HCT116 (cell line): ENCODE measurements around the gene WDPCP. TPM values are rescaled to one million over a fixed set of nuclear protein-coding genes. Genes with fewer than 3 reads are reported as not detected.
"Not testable (repeated sequence)": the region's sequence is repeated elsewhere in the genome, so short reads cannot be mapped to it uniquely, and the experiment has no call there.

Experiments used
- ATAC-seq: fragments of 200-7000 bp; cut with Tn5 transposase; 2 replicates; pipeline ENCODE4 v1.9.1; 2020; ENCODE audit warnings: mild to moderate bottlenecking, moderate library complexity
- BruUV-seq: library from RNA; stranded (reverse); fragments of 400-500 nt; replicated peaks from 2 replicates; lab custom pipeline; 2021; lab: Mats Ljungman, UMichigan
- CTCF ChIA-PET: fragments of 300-600 bp; sonication (Branson Sonifier 250); formaldehyde crosslinking; loops from one replicate; lab custom pipeline; 2021; ENCODE audit warnings: antibody characterized with exemption; lab: Charles Lee
- POLR2A ChIA-PET: fragments of 300-600, 350-600 bp; sonication (Branson Sonifier 250); formaldehyde crosslinking; loops from one replicate; lab custom pipeline; 2021; ENCODE audit warnings: antibody characterized with exemption; lab: Charles Lee
- RAD21 ChIA-PET, 2 experiments: fragments of 300-600 bp; sonication (Branson Sonifier 250); formaldehyde crosslinking; loops; one replicate each; lab custom pipeline; 2023; ENCODE audit warnings: low total read pairs in 2 of 2; ENCODE audit not compliant: uncharacterized antibody in 2 of 2, unreplicated experiment in 2 of 2, low non-redundant PET in 1 of 2; lab: Charles Lee
- DNase-seq: peaks from one replicate; pipeline ENCODE4 v3.0.0-alpha.2; 2010; ENCODE audit warnings: low read depth, low spot score
- H2AFZ ChIP-seq: fragments of 200-600 bp; shearing (Covaris generic), sonication (generic); 2 replicates; pipeline ENCODE4 v1.6.1; 2017; ENCODE audit warnings: low read depth, mixed run types, mixed read lengths, antibody characterized with exemption, low read length; ENCODE audit not compliant: poor library complexity, severe bottlenecking
- H3K27ac ChIP-seq: 2 replicates; pipeline ENCODE4 v1.5.1; 2012; ENCODE audit warnings: low read depth, low read length
- H3K27me3 ChIP-seq: fragments of 200-600 bp; sonication (generic); 2 replicates; pipeline ENCODE4 v1.6.1; 2016; ENCODE audit warnings: mixed run types, low read length, mixed read lengths; ENCODE audit not compliant: insufficient read depth
- H3K36me3 ChIP-seq, 2 experiments: fragments of 200-500 bp in 1 of 2; fragments of 200-600 bp in 1 of 2; sonication (Bioruptor generic) in 1 of 2; sonication (generic) in 1 of 2; 2 replicates each; pipeline versions ENCODE4 v1.5.1 to v1.6.1; 2014 to 2016; ENCODE audit warnings: low read length in 2 of 2, inconsistent platforms in 1 of 2, mixed read lengths in 1 of 2, mixed run types in 1 of 2; ENCODE audit not compliant: insufficient read depth in 2 of 2, control insufficient read depth in 1 of 2
- H3K4me1 ChIP-seq, 2 experiments: fragments of 200-600 bp in 1 of 2; sonication (generic) in 1 of 2; 2 replicates each; pipeline versions ENCODE4 v1.5.1 to v1.6.1; 2012 to 2017; ENCODE audit warnings: low read length in 2 of 2, inconsistent platforms in 1 of 2, mild to moderate bottlenecking in 1 of 2, mixed read lengths in 1 of 2, mixed run types in 1 of 2, moderate library complexity in 1 of 2; ENCODE audit not compliant: insufficient read depth in 2 of 2, control insufficient read depth in 1 of 2
- H3K4me2 ChIP-seq: fragments of 200-600 bp; sonication (generic); 2 replicates; pipeline ENCODE4 v1.6.1; 2017; ENCODE audit warnings: mixed run types, low read length, mixed read lengths
- H3K4me3 ChIP-seq, 2 experiments: fragments of 200-600 bp in 1 of 2; sonication (generic) in 1 of 2; replicated peaks in 1 of 2; 2 replicates each; pipeline ENCODE4 v1.5.1; 2011 to 2016; ENCODE audit warnings: low read length in 2 of 2, control low read depth in 1 of 2, low read depth in 1 of 2, mild to moderate bottlenecking in 1 of 2, mixed read lengths in 1 of 2, mixed run types in 1 of 2
- H3K79me2 ChIP-seq: fragments of 200-600 bp; sonication (generic); 2 replicates; pipeline ENCODE4 v1.6.1; 2017; ENCODE audit warnings: mild to moderate bottlenecking, mixed run types, low read length, moderate library complexity, mixed read lengths; ENCODE audit not compliant: insufficient read depth
- H3K9ac ChIP-seq: fragments of 200-600 bp; sonication (generic); 2 replicates; pipeline ENCODE4 v1.6.1; 2016; ENCODE audit warnings: low read length, mixed read lengths
- H3K9me2 ChIP-seq: fragments of 200-600 bp; sonication (generic), shearing (Covaris generic); 2 replicates; pipeline ENCODE4 v1.6.1; 2017; ENCODE audit warnings: mixed run types, mild to moderate bottlenecking, moderate library complexity; ENCODE audit not compliant: insufficient read depth
- H3K9me3 ChIP-seq, 2 experiments: fragments of 200-500 bp in 1 of 2; fragments of 200-600 bp in 1 of 2; sonication (Bioruptor generic) in 1 of 2; sonication (generic) in 1 of 2; 2 replicates each; pipeline ENCODE4 v1.6.1; 2014 to 2017; ENCODE audit warnings: low read length in 2 of 2, mixed read lengths in 2 of 2, inconsistent platforms in 1 of 2, low read depth in 1 of 2, mild to moderate bottlenecking in 1 of 2, mixed run types in 1 of 2, moderate library complexity in 1 of 2; ENCODE audit not compliant: control insufficient read depth in 1 of 2, insufficient read depth in 1 of 2
- H4K20me1 ChIP-seq: fragments of 200-600 bp; sonication (generic), shearing (Covaris generic); 2 replicates; pipeline ENCODE4 v1.6.1; 2017; ENCODE audit warnings: mixed run types, mild to moderate bottlenecking, moderate library complexity; ENCODE audit not compliant: insufficient read depth
- CBX3 ChIP-seq: IDR thresholded peaks from 2 replicates; pipeline ENCODE4 v1.6.1; 2012; ENCODE audit warnings: low read depth
- EGR1 ChIP-seq: IDR thresholded peaks from 2 replicates; pipeline ENCODE4 v1.6.1; 2012; ENCODE audit warnings: low read depth
- ELF1 ChIP-seq: IDR thresholded peaks from 2 replicates; pipeline ENCODE4 v1.6.1; 2012; ENCODE audit warnings: low read depth, borderline replicate concordance
- EZH2 ChIP-seq: fragments of 200-600 bp; sonication (generic); IDR thresholded peaks from 2 replicates; pipeline ENCODE4 v1.6.1; 2017; ENCODE audit warnings: antibody characterized with exemption, mixed run types
- FOSL1 ChIP-seq: IDR thresholded peaks from 2 replicates; pipeline ENCODE4 v1.6.1; 2012; ENCODE audit warnings: low read depth
- JUND ChIP-seq: IDR thresholded peaks from 2 replicates; pipeline ENCODE4 v1.6.1; 2012
- POLR2A ChIP-seq: IDR thresholded peaks from 2 replicates; pipeline ENCODE4 v1.7.0; 2011; ENCODE audit warnings: borderline replicate concordance; ENCODE audit not compliant: insufficient read depth, insufficient read length; ENCODE audit errors: extremely low read depth
- SP1 ChIP-seq: IDR thresholded peaks from 2 replicates; pipeline ENCODE4 v1.6.1; 2012; ENCODE audit warnings: low read depth
- SRF ChIP-seq: IDR thresholded peaks from 2 replicates; pipeline ENCODE4 v1.6.1; 2012; ENCODE audit warnings: low read depth
- TCF7L2 ChIP-seq: IDR thresholded peaks from 2 replicates; pipeline ENCODE4 v1.7.0; 2011; ENCODE audit warnings: borderline replicate concordance, inconsistent platforms; ENCODE audit not compliant: insufficient read depth, insufficient read length; ENCODE audit errors: extremely low read depth
- YY1 ChIP-seq: IDR thresholded peaks from 2 replicates; pipeline ENCODE4 v1.6.1; 2011; ENCODE audit warnings: low read length, low read depth, moderate library complexity, mild to moderate bottlenecking; ENCODE audit not compliant: insufficient replicate concordance; ENCODE audit errors: extremely low read depth
- ZFX ChIP-seq: fragments of 450-650 bp; IDR thresholded peaks from 2 replicates; pipeline ENCODE4 v1.6.1; 2017
- ZNF274 ChIP-seq: fragments of 200-500 bp; sonication (Bioruptor generic); IDR thresholded peaks from 2 replicates; pipeline ENCODE4 v1.6.1; 2014; ENCODE audit warnings: mild to moderate bottlenecking, low read depth, low read length, inconsistent platforms
- intact Hi-C: fragments of 100-400 bp; cut with micrococcal nuclease; formaldehyde crosslinking; loops from 2 replicates; pipeline ENCODE4 v1.10.0; 2022
- total RNA-seq: library from RNA; stranded (reverse); gene quantifications from one replicate; pipeline ENCODE4 v1.2.1, GENCODE V29; 2021; ENCODE audit not compliant: unreplicated experiment
- TF ChIP-seq, protein P1 (sequence below): IDR thresholded peaks from 2 replicates; pipeline ENCODE4 v1.6.1; 2011; ENCODE audit warnings: mild to moderate bottlenecking, low read length, moderate library complexity; ENCODE audit not compliant: insufficient replicate concordance; ENCODE audit errors: extremely low read depth
- TF ChIP-seq, protein P2 (sequence below): IDR thresholded peaks from 2 replicates; pipeline ENCODE4 v1.6.1; 2012
- TF ChIP-seq, protein P3 (sequence below): IDR thresholded peaks from 2 replicates; pipeline ENCODE4 v1.6.1; 2012; ENCODE audit warnings: low read depth

Gene WDPCP
- total RNA-seq, 1 experiment from 2014 or later, result 4.1 TPM

DNA sequence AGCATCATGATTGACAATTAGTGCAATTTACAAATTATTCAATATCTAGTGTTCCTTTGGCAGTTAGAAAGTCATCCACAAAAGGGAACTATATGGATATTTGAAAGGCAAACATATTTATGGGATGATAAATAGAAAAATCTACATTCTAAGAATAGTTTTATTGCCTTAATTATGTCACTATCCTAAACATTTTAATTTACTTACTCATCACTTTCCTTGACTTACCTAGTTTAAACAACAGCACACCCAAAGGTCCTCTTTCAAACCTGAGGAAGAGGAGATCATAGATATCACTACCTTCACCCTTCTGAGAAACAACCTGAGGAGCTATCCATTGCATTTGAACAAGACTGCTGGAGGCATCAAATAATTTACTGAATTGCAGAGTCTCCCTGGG, 184.5 kb downstream of the WDPCP start:
- no peaks in the 10 kb centered on the region for H3K9me3 ChIP-seq
- RAD21 ChIA-PET, result no interaction called here
- DNase-seq, result no peak
- CTCF ChIA-PET, result no interaction called here
- H2AFZ ChIP-seq, result no peak overlapping the region
- TF ChIP-seq, protein P1, sequence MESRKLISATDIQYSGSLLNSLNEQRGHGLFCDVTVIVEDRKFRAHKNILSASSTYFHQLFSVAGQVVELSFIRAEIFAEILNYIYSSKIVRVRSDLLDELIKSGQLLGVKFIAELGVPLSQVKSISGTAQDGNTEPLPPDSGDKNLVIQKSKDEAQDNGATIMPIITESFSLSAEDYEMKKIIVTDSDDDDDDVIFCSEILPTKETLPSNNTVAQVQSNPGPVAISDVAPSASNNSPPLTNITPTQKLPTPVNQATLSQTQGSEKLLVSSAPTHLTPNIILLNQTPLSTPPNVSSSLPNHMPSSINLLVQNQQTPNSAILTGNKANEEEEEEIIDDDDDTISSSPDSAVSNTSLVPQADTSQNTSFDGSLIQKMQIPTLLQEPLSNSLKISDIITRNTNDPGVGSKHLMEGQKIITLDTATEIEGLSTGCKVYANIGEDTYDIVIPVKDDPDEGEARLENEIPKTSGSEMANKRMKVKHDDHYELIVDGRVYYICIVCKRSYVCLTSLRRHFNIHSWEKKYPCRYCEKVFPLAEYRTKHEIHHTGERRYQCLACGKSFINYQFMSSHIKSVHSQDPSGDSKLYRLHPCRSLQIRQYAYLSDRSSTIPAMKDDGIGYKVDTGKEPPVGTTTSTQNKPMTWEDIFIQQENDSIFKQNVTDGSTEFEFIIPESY, result no peak
- TF ChIP-seq TCF7L2 (no peak), SP1 (no peak), EGR1 (no peak), SRF (no peak), FOSL1 (no peak), POLR2A (no peak), ZNF274 (no peak), YY1 (no peak), EZH2 (no peak), ZFX (no peak), JUND (no peak), CBX3 (no peak), ELF1 (no peak)
- TF ChIP-seq, protein P2, sequence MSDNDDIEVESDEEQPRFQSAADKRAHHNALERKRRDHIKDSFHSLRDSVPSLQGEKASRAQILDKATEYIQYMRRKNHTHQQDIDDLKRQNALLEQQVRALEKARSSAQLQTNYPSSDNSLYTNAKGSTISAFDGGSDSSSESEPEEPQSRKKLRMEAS, result no peak
- TF ChIP-seq, protein P3, sequence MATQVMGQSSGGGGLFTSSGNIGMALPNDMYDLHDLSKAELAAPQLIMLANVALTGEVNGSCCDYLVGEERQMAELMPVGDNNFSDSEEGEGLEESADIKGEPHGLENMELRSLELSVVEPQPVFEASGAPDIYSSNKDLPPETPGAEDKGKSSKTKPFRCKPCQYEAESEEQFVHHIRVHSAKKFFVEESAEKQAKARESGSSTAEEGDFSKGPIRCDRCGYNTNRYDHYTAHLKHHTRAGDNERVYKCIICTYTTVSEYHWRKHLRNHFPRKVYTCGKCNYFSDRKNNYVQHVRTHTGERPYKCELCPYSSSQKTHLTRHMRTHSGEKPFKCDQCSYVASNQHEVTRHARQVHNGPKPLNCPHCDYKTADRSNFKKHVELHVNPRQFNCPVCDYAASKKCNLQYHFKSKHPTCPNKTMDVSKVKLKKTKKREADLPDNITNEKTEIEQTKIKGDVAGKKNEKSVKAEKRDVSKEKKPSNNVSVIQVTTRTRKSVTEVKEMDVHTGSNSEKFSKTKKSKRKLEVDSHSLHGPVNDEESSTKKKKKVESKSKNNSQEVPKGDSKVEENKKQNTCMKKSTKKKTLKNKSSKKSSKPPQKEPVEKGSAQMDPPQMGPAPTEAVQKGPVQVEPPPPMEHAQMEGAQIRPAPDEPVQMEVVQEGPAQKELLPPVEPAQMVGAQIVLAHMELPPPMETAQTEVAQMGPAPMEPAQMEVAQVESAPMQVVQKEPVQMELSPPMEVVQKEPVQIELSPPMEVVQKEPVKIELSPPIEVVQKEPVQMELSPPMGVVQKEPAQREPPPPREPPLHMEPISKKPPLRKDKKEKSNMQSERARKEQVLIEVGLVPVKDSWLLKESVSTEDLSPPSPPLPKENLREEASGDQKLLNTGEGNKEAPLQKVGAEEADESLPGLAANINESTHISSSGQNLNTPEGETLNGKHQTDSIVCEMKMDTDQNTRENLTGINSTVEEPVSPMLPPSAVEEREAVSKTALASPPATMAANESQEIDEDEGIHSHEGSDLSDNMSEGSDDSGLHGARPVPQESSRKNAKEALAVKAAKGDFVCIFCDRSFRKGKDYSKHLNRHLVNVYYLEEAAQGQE, result no peak
- TF ChIP-seq, all 23 proteins: peak for 0
- intact Hi-C loops, result no loop called here
- Histone ChIP-seq H3K9me2 (no peaks in the 10 kb centered on the region), H3K36me3 (no peaks in the 10 kb centered on the region), H3K4me1 (peaks cover 5 to 8% of the 10 kb centered on the region in 2 experiments; a peak in 3 of 4 replicates), H3K4me2 (no peak overlapping the region), H3K79me2 (no peaks in the 10 kb centered on the region), H3K9ac (no peak overlapping the region), H3K27ac (no peak overlapping the region), H3K27me3 (no peaks in the 10 kb centered on the region), H4K20me1 (no peaks in the 10 kb centered on the region), H3K4me3 (no peak overlapping the region)
- POLR2A ChIA-PET, result no interaction called here
- ATAC-seq, result no peak
- no TSS peak for BruUV-seq

DNA sequence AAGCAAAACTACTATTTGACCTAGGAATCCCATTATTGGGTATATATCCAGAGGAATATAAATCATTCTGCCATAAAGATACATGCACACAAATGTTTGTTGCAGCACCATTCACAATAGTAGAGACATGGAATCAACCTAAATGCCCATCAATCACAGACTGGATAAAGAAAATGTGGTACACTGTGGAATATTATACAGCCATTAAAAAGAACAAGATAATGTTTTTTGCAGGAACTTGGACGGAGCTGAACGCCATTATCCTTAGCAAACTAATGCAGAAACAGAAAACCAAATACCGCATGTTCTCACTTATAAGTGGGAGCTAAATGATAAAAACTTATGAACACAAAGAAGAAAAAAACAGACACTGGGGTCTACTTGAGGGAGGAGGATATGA, 185.4 kb downstream of the WDPCP start:
- BruUV-seq, H2AFZ ChIP-seq, H3K79me2 ChIP-seq, H3K9me3 ChIP-seq, DNase-seq, POLR2A ChIA-PET, H3K4me1 ChIP-seq, ATAC-seq, RAD21 ChIA-PET, H3K36me3 ChIP-seq, H3K27ac ChIP-seq, H3K9ac ChIP-seq, H3K27me3 ChIP-seq, H4K20me1 ChIP-seq, CTCF ChIA-PET, H3K4me2 ChIP-seq, H3K4me3 ChIP-seq, intact Hi-C loops, H3K9me2 ChIP-seq: not testable (repeated sequence)
